Esophagus muscularis mucosa (tissue), 4 donors: ENCODE data around the gene TRPV3. TPM values are rescaled to one million over a fixed set of nuclear protein-coding genes. Genes with fewer than 3 reads are reported as not detected.

Experiments
- DNase-seq: peaks from one replicate; pipeline ENCODE4 v3.0.0-alpha.2; 2017; ENCODE audit errors: extremely low spot score
- H3K27ac ChIP-seq, 4 donors: fragments of 200-600 bp; sonication (generic); replicated peaks in 1 of 4; 1 replicate in 3 of 4; 2 replicates in 1 of 4; pipeline ENCODE4 v1.5.1; 2016 to 2019; ENCODE audit warnings: mild to moderate bottlenecking in 1 of 4
- H3K27me3 ChIP-seq, 4 donors: fragments of 200-600 bp; sonication (generic); one replicate each; pipeline versions ENCODE4 v1.5.1 to v1.6.0; 2016 to 2019
- H3K36me3 ChIP-seq, 4 donors: fragments of 200-600 bp; sonication (generic); one replicate each; pipeline ENCODE4 v1.5.1; 2016 to 2019
- H3K4me1 ChIP-seq, 4 donors: fragments of 200-600 bp; sonication (generic); one replicate each; pipeline ENCODE4 v1.5.1; 2016 to 2019
- H3K4me3 ChIP-seq, 4 donors: fragments of 200-600 bp; sonication (generic); 1 replicate in 2 of 4; 2 replicates in 2 of 4; pipeline ENCODE4 v1.5.1; 2016 to 2019; ENCODE audit warnings: mild to moderate bottlenecking in 4 of 4, moderate library complexity in 1 of 4
- H3K9me3 ChIP-seq, 4 donors: fragments of 200-600 bp; sonication (generic); 1 replicate in 3 of 4; 2 replicates in 1 of 4; pipeline ENCODE4 v1.5.1; 2016 to 2019
- CTCF ChIP-seq, 3 experiments: fragments of 200-600 bp in 2 of 3; fragments of 450-650 bp in 1 of 3; sonication (generic) in 2 of 3; IDR thresholded peaks; one replicate each; pipeline ENCODE4 v1.5.1; 2017 to 2019; ENCODE audit warnings: antibody characterized with exemption in 3 of 3, mild to moderate bottlenecking in 2 of 3, moderate library complexity in 1 of 3
- EP300 ChIP-seq: sonication (generic); formaldehyde crosslinking; IDR thresholded peaks from one replicate; pipeline ENCODE4 v1.6.1; 2017; ENCODE audit warnings: antibody characterized with exemption
- POLR2A ChIP-seq: fragments of 450-650 bp; IDR thresholded peaks from one replicate; pipeline ENCODE4 v1.6.1; 2017; ENCODE audit warnings: antibody characterized with exemption, moderate library complexity, mild to moderate bottlenecking, low read depth
- POLR2AphosphoS5 ChIP-seq, 2 donors: sonication (generic); formaldehyde crosslinking; IDR thresholded peaks; one replicate each; pipeline ENCODE4 v1.6.1; 2017; ENCODE audit warnings: antibody characterized with exemption in 2 of 2
- WGBS: methylation state at CpG from one replicate; pipeline ENCODE4 v1.1.5; 2018; 5-methylcytosine and 5-hydroxymethylcytosine counted together
- intact Hi-C: fragments of 100-400 bp; cut with DNase I; formaldehyde crosslinking; loops from one replicate; pipeline ENCODE4 v1.15.1; 2023
- total RNA-seq, 4 donors: library from RNA; depleted of rRNA; stranded (reverse); fragments of >200 nt; gene quantifications; one replicate each; pipeline versions ENCODE4 v1.1.0 to v1.2.1, GENCODE V29; 2016

TRPV3 gene
- total RNA-seq, 4 donors from 2014 or later, result 0.26 to 0.83 (median 0.45) TPM

GRCh38 chr17:3545151-3545550 is 12.5 kb downstream of the TRPV3 start:
- 55% methylated on average over 9 of the region's 9 CpGs for WGBS

GRCh38 chr17:3544365-3544764 is 13.2 kb downstream of the TRPV3 start:
- no peak for TF ChIP-seq POLR2A
- no peak for TF ChIP-seq EP300
- TF ChIP-seq CTCF (IDR thresholded peaks at IDR 0.05), result no peak
- no peak for TF ChIP-seq POLR2AphosphoS5 (IDR thresholded peaks at IDR 0.05)
- no peak overlapping the region for H3K27ac ChIP-seq
- intact Hi-C loops, result no loop called here
- no peaks in the 10 kb centered on the region for H3K9me3 ChIP-seq
- no peaks in the 10 kb centered on the region for H3K4me1 ChIP-seq
- DNase-seq, result no peak
- H3K36me3 ChIP-seq, result no peaks in the 10 kb centered on the region
- no peak overlapping the region for H3K4me3 ChIP-seq
- peaks cover 0 to 22% (median 0%) of the 10 kb centered on the region in 4 donors for H3K27me3 ChIP-seq
- 87% methylated on average over 5 of the region's 5 CpGs for WGBS

More at GRCh38 chr17:3545151-3545550, 12.5 kb downstream of the TRPV3 start:
- no peaks in the 10 kb centered on the region for H3K36me3 ChIP-seq
- intact Hi-C loops, result no loop called here
- DNase-seq, result no peak
- H3K27me3 ChIP-seq, result peaks cover 0 to 22% (median 0%) of the 10 kb centered on the region in 4 donors
- H3K4me3 ChIP-seq, result no peak overlapping the region
- TF ChIP-seq POLR2AphosphoS5 (IDR thresholded peaks at IDR 0.05), result no peak
- TF ChIP-seq EP300, result no peak
- TF ChIP-seq POLR2A, result no peak
- no peak for TF ChIP-seq CTCF (IDR thresholded peaks at IDR 0.05)
- no peaks in the 10 kb centered on the region for H3K4me1 ChIP-seq
- no peaks in the 10 kb centered on the region for H3K9me3 ChIP-seq
- H3K27ac ChIP-seq, result no peak overlapping the region

GRCh38 chr17:3543453-3543852 is 14.2 kb downstream of the TRPV3 start:
- H3K27ac ChIP-seq, result no peak overlapping the region
- H3K4me3 ChIP-seq, result no peak overlapping the region
- intact Hi-C loops, result no loop called here
- no peaks in the 10 kb centered on the region for H3K36me3 ChIP-seq
- H3K4me1 ChIP-seq, result no peaks in the 10 kb centered on the region
- DNase-seq, result no peak
- WGBS, result 61% methylated on average over 10 of the region's 10 CpGs
- no peak for TF ChIP-seq EP300
- no peak for TF ChIP-seq CTCF (IDR thresholded peaks at IDR 0.05)
- TF ChIP-seq POLR2A, result no peak
- no peak for TF ChIP-seq POLR2AphosphoS5 (IDR thresholded peaks at IDR 0.05)
- H3K27me3 ChIP-seq, result peaks cover 0 to 22% (median 0%) of the 10 kb centered on the region in 4 donors
- H3K9me3 ChIP-seq, result no peaks in the 10 kb centered on the region

GRCh38 chr17:3542410-3543088 is 15.1 kb downstream of the TRPV3 start:
- peaks cover 0 to 22% (median 0%) of the 10 kb centered on the region in 4 donors for H3K27me3 ChIP-seq
- no peak for DNase-seq

More at GRCh38 chr17:3542410-3543088, 15.1 kb downstream of the TRPV3 start:
- Histone ChIP-seq H3K4me3 (no peak overlapping the region), H3K36me3 (no peaks in the 10 kb centered on the region), H3K27ac (no peak overlapping the region), H3K9me3 (no peaks in the 10 kb centered on the region), H3K4me1 (no peaks in the 10 kb centered on the region)
- 72% methylated on average over 13 of the region's 16 CpGs for WGBS
- TF ChIP-seq POLR2AphosphoS5 (IDR thresholded peaks at IDR 0.05) (no peak), EP300 (no peak), POLR2A (no peak), CTCF (IDR thresholded peaks at IDR 0.05) (no peak)
- intact Hi-C loops, result no loop called here
